ENCODE data around the gene ADAM22.

DNA sequence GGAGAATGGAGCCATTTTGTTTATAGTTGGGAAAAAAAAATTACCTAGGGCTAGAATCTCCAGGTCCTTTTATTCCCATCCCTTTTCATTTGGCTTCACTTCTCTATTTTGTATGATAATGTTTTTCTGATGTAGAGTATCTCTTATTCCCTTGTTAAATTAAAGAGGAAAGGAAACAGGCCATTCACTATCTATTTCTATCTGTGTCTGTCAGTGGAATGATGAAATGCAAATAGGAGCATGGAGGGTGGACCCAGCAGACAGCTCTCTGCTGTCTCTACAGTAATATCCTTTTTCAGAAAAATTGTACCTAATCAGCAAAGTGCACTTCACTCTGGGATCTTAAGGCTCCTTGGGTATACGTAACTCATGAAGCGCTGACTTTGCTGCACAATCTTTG is 149.8 kb downstream of the ADAM22 start:
- TF ChIP-seq POLR2A (IDR thresholded peaks at IDR 0.05; ENCODE audit: low read depth, low read length) = no peak
- TF ChIP-seq TAF1 (IDR thresholded peaks at IDR 0.05; ENCODE audit: low read depth, low read length) = no peak
- TF ChIP-seq POLR2AphosphoS5 (IDR thresholded peaks at IDR 0.05; ENCODE audit: low read depth, low read length) = no peak
- TF ChIP-seq SPI1 (IDR thresholded peaks at IDR 0.05; ENCODE audit: low read depth, low read length) = no peak

Measured in GM12891 (cell line).